HepG2 (cell line): Measurements from ENCODE around the gene FAM181A. TPM values are rescaled to one million over a fixed set of nuclear protein-coding genes. Genes with fewer than 3 reads are reported as not detected.

Source experiments
- CEBPZ ChIP-seq: IDR thresholded peaks from 2 replicates; pipeline ENCODE4 v1.6.1; 2012; ENCODE audit warnings: low read length, improper control_type of control experiment
- FOSL2 ChIP-seq: sonication (generic); formaldehyde crosslinking; IDR thresholded peaks from 2 replicates; pipeline ENCODE4 v1.4.0; 2020; ENCODE audit warnings: missing genetic modification reagents
- JARID2 ChIP-seq: sonication (generic); formaldehyde crosslinking; IDR thresholded peaks from 2 replicates; pipeline ENCODE4 v1.8.1; 2023; ENCODE audit warnings: missing genetic modification reagents, inconsistent platforms; ENCODE audit not compliant: insufficient replicate concordance
- MEF2D ChIP-seq: sonication (generic); formaldehyde crosslinking; IDR thresholded peaks from 2 replicates; pipeline ENCODE4 v1.5.1; 2020; ENCODE audit warnings: mild to moderate bottlenecking, missing genetic modification reagents
- NR2F6 ChIP-seq, 2 experiments: IDR thresholded peaks; 2 replicates each; pipeline ENCODE4 v1.6.1; 2016; ENCODE audit warnings: antibody characterized with exemption in 1 of 2, mild to moderate bottlenecking in 1 of 2
- RXRB ChIP-seq: IDR thresholded peaks from 2 replicates; pipeline ENCODE4 v1.6.1; 2016; ENCODE audit warnings: borderline replicate concordance, missing genetic modification reagents, missing compliant biosample characterization
- TEAD3 ChIP-seq: optimal IDR thresholded peaks from 2 replicates; pipeline ENCODE3; 2016; ENCODE audit warnings: borderline replicate concordance
- THRA ChIP-seq: sonication (generic); formaldehyde crosslinking; IDR thresholded peaks from 2 replicates; pipeline ENCODE4 v1.4.0; 2020; ENCODE audit warnings: missing genetic modification reagents, borderline replicate concordance
- ZBTB2 ChIP-seq: sonication (generic); formaldehyde crosslinking; IDR thresholded peaks from 2 replicates; pipeline ENCODE4 v1.8.0; 2022; ENCODE audit warnings: low read depth, missing genetic modification reagents
- ZNF318 ChIP-seq: sonication (generic); formaldehyde crosslinking; IDR thresholded peaks from 2 replicates; pipeline ENCODE4 v1.4.0; 2020; ENCODE audit warnings: mild to moderate bottlenecking, missing genetic modification reagents
- ZNF713 ChIP-seq: sonication (generic); formaldehyde crosslinking; IDR thresholded peaks from 2 replicates; pipeline ENCODE4 v1.4.0; 2020; ENCODE audit warnings: mild to moderate bottlenecking, missing genetic modification reagents
- ZNF768 ChIP-seq: sonication (generic); formaldehyde crosslinking; IDR thresholded peaks from 2 replicates; pipeline ENCODE4 v1.4.0; 2020; ENCODE audit warnings: missing genetic modification reagents
- polyA plus RNA-seq, 8 experiments: library from polyadenylated mRNA; depleted of rRNA in 3 of 8; stranded (reverse) in 7 of 8; unstranded in 1 of 8; fragments of >200 nt; fragmentation: Illumina TruSeq in 4 of 8; extraction: Trizol in 4 of 8; gene quantifications; 2 replicates each; pipeline versions ENCODE4 v1.2.1 to v1.2.3, GENCODE V29; 2011 to 2016; ENCODE audit warnings: low read depth in 4 of 8, missing spikeins in 1 of 8, mixed read lengths in 1 of 8; ENCODE audit not compliant: insufficient read depth in 1 of 8
- total RNA-seq, 5 experiments: library from RNA; depleted of rRNA; stranded (reverse); fragments of >200 nt; fragmentation: Illumina TruSeq; extraction: Trizol; gene quantifications; 2 replicates each; pipeline ENCODE4 v1.2.3, GENCODE V29; 2016; ENCODE audit warnings: low read depth in 1 of 5

The FAM181A gene
- total and polyA plus RNA-seq, 2 of the 13 experiments (the other 11 are each of a cell fraction or from before 2014, with no cell fraction given) = 1.1 to 1.5 TPM

- TF ChIP-seq ZNF318 (CRISPR knock-in tag) = no peak
- 0 out of 2 replicates have a peak, but pooled peaks have one; percentile 19 for TF ChIP-seq NR2F6 (IDR thresholded peaks at IDR 0.05)
- TF ChIP-seq NR2F6 (CRISPR knock-in tag; IDR thresholded peaks at IDR 0.05) = peak; percentile 32; the same call in 1 of the 2 replicates
- TF ChIP-seq FOSL2 (CRISPR knock-in tag) = peak; percentile 88
- peak; percentile 50; the same call in 1 of the 2 replicates for TF ChIP-seq RXRB
- TF ChIP-seq MEF2D (CRISPR knock-in tag) = peak; percentile 63; the same call in 1 of the 2 replicates
- TF ChIP-seq ZBTB2 = no peak
- TF ChIP-seq THRA = peak; percentile 53; the same call in 1 of the 2 replicates
- 0 out of 2 replicates have a peak, but pooled peaks have one; percentile 19 for TF ChIP-seq ZNF768 (CRISPR knock-in tag)
- no peak for TF ChIP-seq ZNF713 (CRISPR knock-in tag)
- TF ChIP-seq TEAD3 (CRISPR knock-in tag) = peak; percentile 27
- no peak for TF ChIP-seq JARID2 (CRISPR knock-in tag)
- no peak for TF ChIP-seq CEBPZ
Measured at GRCh38 chr14:93898081-93898611, 29.0 kb upstream of the FAM181A start (continued).
